CD8-positive, alpha-beta memory T cell (primary cell): Measurements from ENCODE around the gene AHCYL2. TPM values are rescaled to one million over a fixed set of nuclear protein-coding genes. Genes with fewer than 3 reads are reported as not detected.

Experiments
- CTCF ChIA-PET: fragments of 350-600 bp; sonication (Branson Sonifier 250); formaldehyde crosslinking; loops from one replicate; lab custom pipeline; 2021; ENCODE audit warnings: antibody characterized with exemption; lab: Charles Lee
- POLR2A ChIA-PET: fragments of 350-600 bp; sonication (Branson Sonifier 250); formaldehyde crosslinking; loops from one replicate; lab custom pipeline; 2021; ENCODE audit warnings: antibody characterized with exemption; lab: Charles Lee
- DNase-seq, 5 donors: peaks; one replicate each; pipeline versions ENCODE4 v3.0.0 to v3.0.0-alpha.2; 2020 to 2022; ENCODE audit warnings: mixed read lengths in 1 of 5
- H3K27ac ChIP-seq: one replicate; pipeline ENCODE4 v1.7.0; 2013; ENCODE audit warnings: low read depth, mild to moderate bottlenecking, low read length, moderate library complexity
- H3K27me3 ChIP-seq: 2 replicates; pipeline ENCODE4 v1.7.0; 2013; ENCODE audit warnings: low read length, mild to moderate bottlenecking; ENCODE audit not compliant: insufficient read depth, poor library complexity, severe bottlenecking
- H3K36me3 ChIP-seq: 2 replicates; pipeline ENCODE4 v1.7.0; 2013; ENCODE audit warnings: mild to moderate bottlenecking, low read length, moderate library complexity; ENCODE audit not compliant: insufficient read depth
- H3K4me1 ChIP-seq: 2 replicates; pipeline ENCODE4 v1.7.0; 2013; ENCODE audit warnings: mild to moderate bottlenecking, low read length, moderate library complexity; ENCODE audit not compliant: insufficient read depth
- H3K4me3 ChIP-seq: 2 replicates; pipeline ENCODE4 v1.7.0; 2013; ENCODE audit warnings: mild to moderate bottlenecking, low read length
- H3K9me3 ChIP-seq: 2 replicates; pipeline ENCODE4 v1.7.0; 2013; ENCODE audit warnings: mild to moderate bottlenecking, low read length
- H3K27ac Mint-ChIP-seq, 8 donors: one replicate each; pipeline ENCODE4 v1.8.0; 2020 to 2021; ENCODE audit warnings: mixed read lengths in 8 of 8, mild to moderate bottlenecking in 6 of 8, inconsistent platforms in 3 of 8, moderate library complexity in 3 of 8
- H3K27me3 Mint-ChIP-seq, 2 donors: one replicate each; pipeline ENCODE4 v1.8.0; 2020 to 2021; ENCODE audit warnings: mixed read lengths in 2 of 2, mild to moderate bottlenecking in 1 of 2, moderate library complexity in 1 of 2
- H3K36me3 Mint-ChIP-seq, 3 donors: one replicate each; pipeline ENCODE4 v1.8.0; 2020 to 2021; ENCODE audit warnings: mixed read lengths in 3 of 3, inconsistent platforms in 1 of 3, mild to moderate bottlenecking in 1 of 3
- H3K4me1 Mint-ChIP-seq, 3 donors: one replicate each; pipeline ENCODE4 v1.8.0; 2020 to 2021; ENCODE audit warnings: mixed read lengths in 3 of 3, inconsistent platforms in 1 of 3, mild to moderate bottlenecking in 1 of 3
- H3K4me3 Mint-ChIP-seq, 7 donors: one replicate each; pipeline ENCODE4 v1.8.0; 2020 to 2021; ENCODE audit warnings: mixed read lengths in 7 of 7, mild to moderate bottlenecking in 6 of 7, moderate library complexity in 4 of 7, inconsistent platforms in 2 of 7
- H3K9me3 Mint-ChIP-seq, 5 donors: one replicate each; pipeline ENCODE4 v1.8.0; 2020 to 2022; ENCODE audit warnings: mixed read lengths in 5 of 5, mild to moderate bottlenecking in 3 of 5, moderate library complexity in 2 of 5, inconsistent platforms in 1 of 5
- polyA plus RNA-seq: library from polyadenylated mRNA; unstranded; fragments of 300-500 nt; fragmentation: Illumina TruSeq; gene quantifications from one replicate; pipeline ENCODE4 v1.2.3, GENCODE V29; 2021
- total RNA-seq, 2 experiments: library from RNA; stranded (reverse); gene quantifications; one replicate each; pipeline ENCODE4 v1.2.3, GENCODE V29; 2021

AHCYL2 gene
- total and polyA plus RNA-seq, 3 experiments from 2014 or later: 8.1 to 8.4 (median 8.2) TPM

- peaks cover 14 to 29% (median 23%) of the 10 kb centered on the region in 3 donors for H3K4me1 Mint-ChIP-seq
- Histone ChIP-seq H3K36me3 (no peaks in the 10 kb centered on the region), H3K4me3 (no peak overlapping the region), H3K27ac (no peak overlapping the region), H3K9me3 (no peaks in the 10 kb centered on the region), H3K4me1 (no peaks in the 10 kb centered on the region), H3K27me3 (no peaks in the 10 kb centered on the region)
- H3K36me3 Mint-ChIP-seq: peaks cover 0 to 3% (median 0%) of the 10 kb centered on the region in 3 donors
- POLR2A ChIA-PET: no interaction called here
- no peaks in the 10 kb centered on the region for H3K9me3 Mint-ChIP-seq
- H3K27ac Mint-ChIP-seq: no peak overlapping the region
- CTCF ChIA-PET: interaction anchor here (1.1 kb wide), 1 partner anchor 38 kb away, joined by 3 read pairs; no protein-coding TSS in a partner anchor
- no peaks in the 10 kb centered on the region for H3K27me3 Mint-ChIP-seq
- H3K4me3 Mint-ChIP-seq: no peak overlapping the region
- DNase-seq: no peak
These were observed 31.4 kb downstream of the AHCYL2 start for GRCh38 chr7:129256221-129256620.

DNA sequence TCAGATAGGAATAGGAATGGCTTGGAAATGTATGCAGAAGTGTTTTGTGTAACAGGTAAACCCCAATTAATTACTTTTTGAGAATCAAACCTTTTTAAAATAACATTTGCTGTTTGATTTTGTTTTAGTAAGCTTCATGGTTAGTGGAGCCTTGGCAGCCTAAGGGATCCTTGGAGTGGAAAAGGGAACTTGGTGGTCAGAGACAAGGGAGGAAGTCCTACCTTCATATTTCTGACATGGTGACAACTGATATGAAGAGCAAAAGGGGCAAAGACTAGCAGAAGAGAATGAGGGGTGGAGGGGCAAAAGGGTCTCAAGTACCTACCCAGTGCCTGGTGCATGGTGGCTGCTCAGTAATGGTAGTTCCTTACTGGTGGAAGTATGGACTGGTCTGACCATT is 32.3 kb downstream of the AHCYL2 start:
- H3K9me3 Mint-ChIP-seq: no peaks in the 10 kb centered on the region
- CTCF ChIA-PET: interaction anchor here (1.1 kb wide), 1 partner anchor 39 kb away, joined by 3 read pairs; no protein-coding TSS in a partner anchor

GRCh38 chr7:129258649-129259389 is 34.0 kb downstream of the AHCYL2 start:
- Histone ChIP-seq H3K9me3 (no peaks in the 10 kb centered on the region), H3K27ac (no peak overlapping the region), H3K4me1 (peaks cover 8% of the 10 kb centered on the region), H3K27me3 (no peaks in the 10 kb centered on the region), H3K36me3 (no peaks in the 10 kb centered on the region), H3K4me3 (no peak overlapping the region)
- Mint-ChIP-seq H3K4me3 (peak overlapping the region; percentile 25 to 81 (median 67)), H3K36me3 (peaks cover 0 to 3% (median 0%) of the 10 kb centered on the region in 3 donors), H3K27me3 (no peaks in the 10 kb centered on the region), H3K9me3 (no peaks in the 10 kb centered on the region), H3K4me1 (peaks cover 23 to 31% (median 24%) of the 10 kb centered on the region in 3 donors), H3K27ac (peak overlapping the region in 1 of 8 donors; percentile 67)
- ChIA-PET CTCF (interaction anchor here (1.4 to 1.8 kb wide), 2 partner anchors 12 to 41 kb away, joined by 4 to 5 read pairs; no protein-coding TSS in a partner anchor), POLR2A (no interaction called here)
- DNase-seq: no peak

More for the DNA sequence above, 32.3 kb downstream of the AHCYL2 start:
- H3K27ac ChIP-seq: no peak overlapping the region
- no peak overlapping the region for H3K4me3 ChIP-seq
- H3K4me1 Mint-ChIP-seq: peaks cover 21 to 24% (median 23%) of the 10 kb centered on the region in 3 donors
- no peak overlapping the region for H3K27ac Mint-ChIP-seq
- no peaks in the 10 kb centered on the region for H3K27me3 Mint-ChIP-seq
- H3K4me1 ChIP-seq: peaks cover 2% of the 10 kb centered on the region
- no peaks in the 10 kb centered on the region for H3K9me3 ChIP-seq
- no peak for DNase-seq
- no peaks in the 10 kb centered on the region for H3K27me3 ChIP-seq
- peaks cover 0 to 3% (median 0%) of the 10 kb centered on the region in 3 donors for H3K36me3 Mint-ChIP-seq
- no peaks in the 10 kb centered on the region for H3K36me3 ChIP-seq
- POLR2A ChIA-PET: no interaction called here
- H3K4me3 Mint-ChIP-seq: peak overlapping the region in 1 of 7 donors; percentile 32

- Mint-ChIP-seq H3K27me3 (no peaks in the 10 kb centered on the region), H3K27ac (peak overlapping the region in 1 of 8 donors; percentile 17)
- no peak for DNase-seq
These were observed 37.5 kb downstream of the AHCYL2 start for GRCh38 chr7:129262324-129262723.

DNA sequence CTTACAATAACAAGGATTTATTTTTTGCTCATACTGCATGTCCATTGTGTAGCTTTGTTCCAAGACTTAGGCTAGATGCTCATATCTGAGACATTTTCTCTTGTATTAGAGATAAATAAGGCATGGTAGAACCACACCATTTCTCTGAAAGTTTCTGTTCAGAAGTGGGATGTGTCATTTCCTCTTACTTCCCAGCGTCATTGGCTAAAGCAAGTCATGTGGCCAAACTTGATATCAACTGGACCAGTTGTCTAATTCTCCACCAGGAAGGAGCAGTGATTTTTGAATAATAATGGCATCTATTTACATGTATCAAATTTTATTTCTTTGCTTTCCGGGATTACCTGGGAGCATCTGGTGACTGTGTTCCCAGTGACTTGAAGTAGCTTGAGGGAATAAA is 38.3 kb downstream of the AHCYL2 start:
- no peak overlapping the region for H3K27ac ChIP-seq
- H3K4me1 ChIP-seq: peaks cover 8% of the 10 kb centered on the region
- no peaks in the 10 kb centered on the region for H3K27me3 ChIP-seq
- POLR2A ChIA-PET: no interaction called here
- no peaks in the 10 kb centered on the region for H3K27me3 Mint-ChIP-seq
- no peaks in the 10 kb centered on the region for H3K36me3 ChIP-seq
- no peak for DNase-seq
- no peaks in the 10 kb centered on the region for H3K9me3 ChIP-seq
- no peak overlapping the region for H3K4me3 ChIP-seq
- no peak overlapping the region for H3K4me3 Mint-ChIP-seq
- H3K9me3 Mint-ChIP-seq: no peaks in the 10 kb centered on the region
- peaks cover 0 to 2% (median 0%) of the 10 kb centered on the region in 3 donors for H3K36me3 Mint-ChIP-seq
- no peak overlapping the region for H3K27ac Mint-ChIP-seq
- CTCF ChIA-PET: no interaction called here
- peaks cover 23 to 29% (median 23%) of the 10 kb centered on the region in 3 donors for H3K4me1 Mint-ChIP-seq

More at GRCh38 chr7:129262324-129262723, 37.5 kb downstream of the AHCYL2 start:
- Histone ChIP-seq H3K36me3 (no peaks in the 10 kb centered on the region), H3K27me3 (no peaks in the 10 kb centered on the region), H3K9me3 (no peaks in the 10 kb centered on the region), H3K27ac (no peak overlapping the region), H3K4me1 (peaks cover 8% of the 10 kb centered on the region), H3K4me3 (no peak overlapping the region)
- POLR2A ChIA-PET: no interaction called here
- Mint-ChIP-seq H3K36me3 (peaks cover 0 to 3% (median 0%) of the 10 kb centered on the region in 3 donors), H3K4me1 (peaks cover 23 to 29% (median 24%) of the 10 kb centered on the region in 3 donors), H3K9me3 (no peaks in the 10 kb centered on the region), H3K4me3 (peak overlapping the region in 3 of 7 donors; percentile 5 to 20 (median 6))
- CTCF ChIA-PET: interaction anchor here (0.8 to 1.6 kb wide), 3 partner anchors 9 to 39 kb away, joined by 3 to 6 read pairs (median 4); partner anchors contain the start of gene AHCYL2

- H3K4me1 ChIP-seq: peaks cover 8% of the 10 kb centered on the region
- Mint-ChIP-seq H3K4me3 (no peak overlapping the region), H3K4me1 (peaks cover 9 to 22% (median 12%) of the 10 kb centered on the region in 3 donors), H3K27me3 (no peaks in the 10 kb centered on the region), H3K36me3 (peaks cover 0 to 2% (median 0%) of the 10 kb centered on the region in 3 donors), H3K9me3 (no peaks in the 10 kb centered on the region), H3K27ac (no peak overlapping the region)
- H3K4me3 ChIP-seq: no peak overlapping the region
- H3K27ac ChIP-seq: no peak overlapping the region
- H3K9me3 ChIP-seq: no peaks in the 10 kb centered on the region
- DNase-seq: no peak
- ChIA-PET POLR2A (interaction anchor here (0.6 kb wide), 1 partner anchor 585 kb away, joined by 3 read pairs; no protein-coding TSS in a partner anchor), CTCF (no interaction called here)
- no peaks in the 10 kb centered on the region for H3K36me3 ChIP-seq
- H3K27me3 ChIP-seq: no peaks in the 10 kb centered on the region
These were observed 39.7 kb downstream of the AHCYL2 start for GRCh38 chr7:129264534-129264933.

DNA sequence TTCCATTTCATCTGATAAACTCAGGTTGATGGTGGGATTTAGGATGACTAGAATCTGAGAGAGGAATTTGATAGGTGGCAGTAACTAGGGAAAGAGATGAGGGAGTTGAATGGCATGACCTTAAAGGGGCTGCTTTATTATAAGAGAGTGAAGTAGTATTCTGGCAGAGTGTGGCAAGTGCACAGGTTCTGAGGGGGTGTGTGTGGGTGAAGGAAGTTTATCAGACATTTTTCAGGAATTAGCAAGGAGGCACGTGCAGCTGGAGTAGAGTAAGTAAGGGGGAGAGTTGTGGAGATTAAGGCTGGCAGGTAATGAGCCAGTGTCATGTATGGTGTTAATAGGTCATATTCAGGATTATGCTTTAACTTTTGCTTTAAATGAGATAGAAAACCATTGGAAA is 40.5 kb downstream of the AHCYL2 start:
- Histone ChIP-seq H3K27ac (no peak overlapping the region), H3K9me3 (no peaks in the 10 kb centered on the region), H3K4me3 (no peak overlapping the region), H3K36me3 (no peaks in the 10 kb centered on the region), H3K27me3 (no peaks in the 10 kb centered on the region), H3K4me1 (peaks cover 8% of the 10 kb centered on the region)
- Mint-ChIP-seq H3K36me3 (no peaks in the 10 kb centered on the region), H3K4me1 (peaks cover 1 to 17% (median 5%) of the 10 kb centered on the region in 3 donors), H3K9me3 (no peaks in the 10 kb centered on the region), H3K27ac (no peak overlapping the region), H3K4me3 (no peak overlapping the region), H3K27me3 (no peaks in the 10 kb centered on the region)
- ChIA-PET POLR2A (no interaction called here), CTCF (no interaction called here)
- no peak for DNase-seq

- no peaks in the 10 kb centered on the region for H3K9me3 Mint-ChIP-seq
- ChIA-PET CTCF (no interaction called here), POLR2A (no interaction called here)
- no peaks in the 10 kb centered on the region for H3K36me3 ChIP-seq
- H3K4me1 ChIP-seq: peaks cover 8% of the 10 kb centered on the region
- no peak overlapping the region for H3K4me3 ChIP-seq
- no peak for DNase-seq
- no peak overlapping the region for H3K27ac Mint-ChIP-seq
- no peak overlapping the region for H3K4me3 Mint-ChIP-seq
- no peaks in the 10 kb centered on the region for H3K36me3 Mint-ChIP-seq
- no peaks in the 10 kb centered on the region for H3K9me3 ChIP-seq
- no peaks in the 10 kb centered on the region for H3K27me3 ChIP-seq
- H3K27me3 Mint-ChIP-seq: no peaks in the 10 kb centered on the region
- H3K27ac ChIP-seq: no peak overlapping the region
- H3K4me1 Mint-ChIP-seq: peaks cover 0 to 17% (median 4%) of the 10 kb centered on the region in 3 donors
These were observed 41.4 kb downstream of the AHCYL2 start for GRCh38 chr7:129266181-129266580.
